Esophagus muscularis mucosa (tissue), 4 donors: ENCODE measurements around the gene CAV3. TPM values are rescaled to one million over a fixed set of nuclear protein-coding genes. Genes with fewer than 3 reads are reported as not detected.
A peak's percentile ranks its signal among the peaks of the same experiment; 100 is the strongest.

Experiments used
- DNase-seq: peaks from one replicate; pipeline ENCODE4 v3.0.0-alpha.2; 2017; ENCODE audit errors: extremely low spot score
- H3K27ac ChIP-seq, 4 donors: fragments of 200-600 bp; sonication (generic); replicated peaks in 1 of 4; 1 replicate in 3 of 4; 2 replicates in 1 of 4; pipeline ENCODE4 v1.5.1; 2016 to 2019; ENCODE audit warnings: mild to moderate bottlenecking in 1 of 4
- H3K27me3 ChIP-seq, 4 donors: fragments of 200-600 bp; sonication (generic); one replicate each; pipeline versions ENCODE4 v1.5.1 to v1.6.0; 2016 to 2019
- H3K36me3 ChIP-seq, 4 donors: fragments of 200-600 bp; sonication (generic); one replicate each; pipeline ENCODE4 v1.5.1; 2016 to 2019
- H3K4me1 ChIP-seq, 4 donors: fragments of 200-600 bp; sonication (generic); one replicate each; pipeline ENCODE4 v1.5.1; 2016 to 2019
- H3K4me3 ChIP-seq, 4 donors: fragments of 200-600 bp; sonication (generic); 1 replicate in 2 of 4; 2 replicates in 2 of 4; pipeline ENCODE4 v1.5.1; 2016 to 2019; ENCODE audit warnings: mild to moderate bottlenecking in 4 of 4, moderate library complexity in 1 of 4
- H3K9me3 ChIP-seq, 4 donors: fragments of 200-600 bp; sonication (generic); 1 replicate in 3 of 4; 2 replicates in 1 of 4; pipeline ENCODE4 v1.5.1; 2016 to 2019
- EP300 ChIP-seq: sonication (generic); formaldehyde crosslinking; IDR thresholded peaks from one replicate; pipeline ENCODE4 v1.6.1; 2017; ENCODE audit warnings: antibody characterized with exemption
- POLR2A ChIP-seq: fragments of 450-650 bp; IDR thresholded peaks from one replicate; pipeline ENCODE4 v1.6.1; 2017; ENCODE audit warnings: antibody characterized with exemption, moderate library complexity, mild to moderate bottlenecking, low read depth
- POLR2AphosphoS5 ChIP-seq, 2 donors: sonication (generic); formaldehyde crosslinking; IDR thresholded peaks; one replicate each; pipeline ENCODE4 v1.6.1; 2017; ENCODE audit warnings: antibody characterized with exemption in 2 of 2
- WGBS: methylation state at CpG from one replicate; pipeline ENCODE4 v1.1.5; 2018; 5-methylcytosine and 5-hydroxymethylcytosine counted together
- intact Hi-C: fragments of 100-400 bp; cut with DNase I; formaldehyde crosslinking; loops from one replicate; pipeline ENCODE4 v1.15.1; 2023
- total RNA-seq, 4 donors: library from RNA; depleted of rRNA; stranded (reverse); fragments of >200 nt; gene quantifications; one replicate each; pipeline versions ENCODE4 v1.1.0 to v1.2.1, GENCODE V29; 2016
- TF ChIP-seq, protein P1 (sequence below), 3 experiments: fragments of 200-600 bp in 2 of 3; fragments of 450-650 bp in 1 of 3; sonication (generic) in 2 of 3; IDR thresholded peaks; one replicate each; pipeline ENCODE4 v1.5.1; 2017 to 2019; ENCODE audit warnings: antibody characterized with exemption in 3 of 3, mild to moderate bottlenecking in 2 of 3, moderate library complexity in 1 of 3

CAV3 gene
- total RNA-seq, 4 donors from 2014 or later = not detected

DNA sequence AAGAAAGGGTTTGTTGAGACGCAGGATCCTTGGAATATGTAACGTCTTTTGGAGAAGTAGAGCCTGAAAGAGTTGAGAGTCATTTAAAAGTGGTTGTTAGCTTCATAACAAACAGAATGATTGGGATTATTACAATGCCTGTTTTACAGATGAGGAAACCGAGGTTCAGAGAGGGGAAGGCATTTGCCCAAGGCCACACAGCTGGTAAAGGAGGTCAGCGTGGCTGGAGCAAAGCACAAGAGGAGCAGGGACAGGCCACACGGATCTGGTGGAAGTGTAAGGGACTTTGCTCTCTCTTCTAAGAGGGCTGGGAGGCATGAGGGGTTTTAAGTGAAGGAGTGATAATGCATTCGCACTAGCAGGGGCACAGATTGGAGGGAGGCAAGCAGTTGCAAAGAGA, 42.0 kb downstream of the CAV3 start:
- intact Hi-C loops = no loop called here
- Histone ChIP-seq H3K36me3 (no peaks in the 10 kb centered on the region), H3K9me3 (no peaks in the 10 kb centered on the region), H3K27ac (no peak overlapping the region), H3K27me3 (peaks cover 0 to 31% (median 1%) of the 10 kb centered on the region in 4 donors), H3K4me3 (no peak overlapping the region), H3K4me1 (no peaks in the 10 kb centered on the region)
- 95% methylated on average over 6 of the region's 6 CpGs for WGBS
- DNase-seq = peak; percentile 47
- no peak for TF ChIP-seq POLR2AphosphoS5 (IDR thresholded peaks at IDR 0.05)
- TF ChIP-seq, protein P1, sequence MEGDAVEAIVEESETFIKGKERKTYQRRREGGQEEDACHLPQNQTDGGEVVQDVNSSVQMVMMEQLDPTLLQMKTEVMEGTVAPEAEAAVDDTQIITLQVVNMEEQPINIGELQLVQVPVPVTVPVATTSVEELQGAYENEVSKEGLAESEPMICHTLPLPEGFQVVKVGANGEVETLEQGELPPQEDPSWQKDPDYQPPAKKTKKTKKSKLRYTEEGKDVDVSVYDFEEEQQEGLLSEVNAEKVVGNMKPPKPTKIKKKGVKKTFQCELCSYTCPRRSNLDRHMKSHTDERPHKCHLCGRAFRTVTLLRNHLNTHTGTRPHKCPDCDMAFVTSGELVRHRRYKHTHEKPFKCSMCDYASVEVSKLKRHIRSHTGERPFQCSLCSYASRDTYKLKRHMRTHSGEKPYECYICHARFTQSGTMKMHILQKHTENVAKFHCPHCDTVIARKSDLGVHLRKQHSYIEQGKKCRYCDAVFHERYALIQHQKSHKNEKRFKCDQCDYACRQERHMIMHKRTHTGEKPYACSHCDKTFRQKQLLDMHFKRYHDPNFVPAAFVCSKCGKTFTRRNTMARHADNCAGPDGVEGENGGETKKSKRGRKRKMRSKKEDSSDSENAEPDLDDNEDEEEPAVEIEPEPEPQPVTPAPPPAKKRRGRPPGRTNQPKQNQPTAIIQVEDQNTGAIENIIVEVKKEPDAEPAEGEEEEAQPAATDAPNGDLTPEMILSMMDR (IDR thresholded peaks at IDR 0.05) = no peak
- TF ChIP-seq EP300 = no peak
- TF ChIP-seq POLR2A = no peak

DNA sequence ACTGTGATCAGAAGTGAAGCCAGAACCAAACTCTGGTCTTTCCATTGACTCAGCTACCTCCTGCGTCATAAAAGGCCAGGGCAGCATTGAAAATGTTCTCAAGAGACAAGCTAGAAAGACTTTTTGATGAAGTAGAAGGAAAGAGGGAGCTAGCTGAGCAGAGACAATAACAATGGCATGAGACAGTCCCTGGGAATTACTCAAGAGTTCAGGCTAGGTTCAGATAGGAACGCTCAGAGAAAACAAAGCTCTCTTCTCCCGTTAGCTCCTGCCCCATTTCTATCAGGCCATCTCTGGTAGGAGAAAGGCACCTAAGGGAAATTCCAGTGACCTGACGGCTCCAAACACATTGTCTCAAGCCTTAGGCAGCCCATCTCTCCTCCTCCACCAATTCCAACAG, 42.8 kb downstream of the CAV3 start:
- no peaks in the 10 kb centered on the region for H3K36me3 ChIP-seq
- no peaks in the 10 kb centered on the region for H3K9me3 ChIP-seq
- H3K4me1 ChIP-seq = no peaks in the 10 kb centered on the region
- TF ChIP-seq EP300 (no peak), POLR2A (no peak)
- H3K27me3 ChIP-seq = peaks cover 0 to 25% (median 0%) of the 10 kb centered on the region in 4 donors
- no peak overlapping the region for H3K4me3 ChIP-seq
- no peak overlapping the region for H3K27ac ChIP-seq
- intact Hi-C loops = no loop called here
- 49% methylated on average over 4 of the region's 4 CpGs for WGBS
- DNase-seq = peak; percentile 62

DNA sequence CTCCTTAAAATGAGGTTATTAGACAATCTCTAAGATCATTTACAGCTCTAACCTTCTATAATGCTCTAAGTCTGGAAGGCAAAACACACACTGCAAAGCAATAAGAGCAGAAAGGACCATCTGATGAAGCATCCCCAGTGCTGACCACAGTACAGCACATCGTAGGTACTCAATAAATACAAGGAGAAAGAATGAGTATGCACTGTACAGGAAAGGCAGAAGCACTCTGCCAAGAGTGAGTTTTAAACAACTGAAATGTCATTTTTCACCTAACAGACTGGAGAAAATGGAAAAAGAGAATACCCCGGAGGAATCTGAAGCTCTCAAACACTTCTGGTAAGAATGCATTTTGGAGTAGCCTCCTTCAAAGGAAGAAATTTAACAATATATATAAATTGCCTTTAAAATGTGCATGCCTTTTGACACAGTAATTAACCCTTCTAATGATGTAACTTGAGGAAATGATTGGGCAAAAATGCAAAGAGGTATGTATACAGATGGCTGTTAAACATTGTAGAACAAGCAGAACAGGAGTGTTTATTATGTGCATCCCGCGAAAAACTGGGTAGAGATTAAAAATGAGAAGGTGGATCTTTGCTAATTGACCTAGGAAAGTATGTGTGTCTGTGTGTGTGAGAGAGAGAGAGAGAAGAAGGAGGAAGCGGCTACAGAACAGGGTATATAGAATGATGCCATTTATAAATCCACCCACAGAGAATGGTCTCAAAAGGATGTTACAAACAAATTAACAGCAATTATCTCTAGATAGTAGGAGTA, 43.8 kb downstream of the CAV3 start:
- peak; percentile 31 for DNase-seq
- peaks cover 0 to 17% (median 0%) of the 10 kb centered on the region in 4 donors for H3K27me3 ChIP-seq
- 69% methylated on average over 5 of the region's 5 CpGs for WGBS
- no peaks in the 10 kb centered on the region for H3K36me3 ChIP-seq
- H3K4me1 ChIP-seq = no peaks in the 10 kb centered on the region
- H3K4me3 ChIP-seq = no peak overlapping the region
- H3K27ac ChIP-seq = no peak overlapping the region
- intact Hi-C loops = no loop called here
- TF ChIP-seq EP300 (no peak), POLR2AphosphoS5 (IDR thresholded peaks at IDR 0.05) (no peak), POLR2A (no peak)
- TF ChIP-seq, protein P1 (IDR thresholded peaks at IDR 0.05) = no peak
- no peaks in the 10 kb centered on the region for H3K9me3 ChIP-seq

DNA sequence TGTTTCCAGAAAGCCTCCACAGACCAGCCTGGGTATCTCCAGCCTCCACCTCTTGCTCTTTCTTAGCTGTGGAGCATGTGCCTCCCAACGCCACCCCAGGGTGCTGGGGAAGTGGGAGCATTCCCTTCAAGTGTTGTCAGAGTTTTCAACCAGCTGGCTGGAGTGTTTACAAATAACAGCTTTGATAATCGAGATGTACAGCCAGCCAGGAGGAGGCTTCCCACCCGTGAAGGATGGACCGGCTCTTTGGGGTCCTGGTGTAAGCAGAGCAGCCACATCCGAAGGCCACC, 44.3 kb downstream of the CAV3 start:
- H3K9me3 ChIP-seq = no peaks in the 10 kb centered on the region
- intact Hi-C loops = no loop called here
- no peaks in the 10 kb centered on the region for H3K4me1 ChIP-seq
- H3K4me3 ChIP-seq = no peak overlapping the region
- H3K36me3 ChIP-seq = no peaks in the 10 kb centered on the region
- no peak overlapping the region for H3K27ac ChIP-seq
- H3K27me3 ChIP-seq = peaks cover 0 to 15% (median 0%) of the 10 kb centered on the region in 4 donors
- TF ChIP-seq POLR2AphosphoS5 (IDR thresholded peaks at IDR 0.05) (no peak), EP300 (no peak), POLR2A (no peak)
- TF ChIP-seq, protein P1 (IDR thresholded peaks at IDR 0.05) = no peak
- 90% methylated on average over 5 of the region's 5 CpGs for WGBS
- peak; percentile 60 for DNase-seq

DNA sequence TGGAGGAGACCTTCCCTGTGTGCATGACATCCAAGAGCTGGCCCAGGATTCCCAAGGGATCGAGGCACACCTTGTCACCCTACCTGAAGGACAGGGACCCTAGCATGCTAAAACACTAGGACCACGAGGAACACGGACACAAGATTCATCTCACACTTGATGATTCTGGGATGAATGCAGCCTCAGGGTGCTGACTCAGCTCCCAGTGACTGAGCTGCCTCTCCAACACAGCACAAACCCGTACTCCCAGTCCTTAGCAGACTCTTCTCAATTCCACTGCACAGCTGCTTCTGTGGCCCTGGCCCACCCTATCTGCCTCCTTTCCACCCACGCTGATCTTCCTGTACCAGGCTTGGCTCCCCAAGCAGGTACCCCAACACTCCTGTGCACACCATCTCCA, 44.9 kb downstream of the CAV3 start:
- intact Hi-C loops = no loop called here
- Histone ChIP-seq H3K27me3 (peaks cover 0 to 15% (median 0%) of the 10 kb centered on the region in 4 donors), H3K36me3 (no peaks in the 10 kb centered on the region), H3K4me3 (no peak overlapping the region), H3K4me1 (no peaks in the 10 kb centered on the region), H3K9me3 (no peaks in the 10 kb centered on the region), H3K27ac (no peak overlapping the region)
- 92% methylated on average over 5 of the region's 5 CpGs for WGBS
- TF ChIP-seq, protein P1 (IDR thresholded peaks at IDR 0.05) = no peak
- no peak for TF ChIP-seq EP300
- TF ChIP-seq POLR2A = no peak
- TF ChIP-seq POLR2AphosphoS5 (IDR thresholded peaks at IDR 0.05) = no peak
- peak; percentile 74 for DNase-seq
